Measurements from ENCODE around the gene PRKCH. TPM values are rescaled to one million over a fixed set of nuclear protein-coding genes. Genes with fewer than 3 reads are reported as not detected.

Gene PRKCH
- polyA plus RNA-seq, 1 donor from 2014 or later: 2.0 TPM

DNA sequence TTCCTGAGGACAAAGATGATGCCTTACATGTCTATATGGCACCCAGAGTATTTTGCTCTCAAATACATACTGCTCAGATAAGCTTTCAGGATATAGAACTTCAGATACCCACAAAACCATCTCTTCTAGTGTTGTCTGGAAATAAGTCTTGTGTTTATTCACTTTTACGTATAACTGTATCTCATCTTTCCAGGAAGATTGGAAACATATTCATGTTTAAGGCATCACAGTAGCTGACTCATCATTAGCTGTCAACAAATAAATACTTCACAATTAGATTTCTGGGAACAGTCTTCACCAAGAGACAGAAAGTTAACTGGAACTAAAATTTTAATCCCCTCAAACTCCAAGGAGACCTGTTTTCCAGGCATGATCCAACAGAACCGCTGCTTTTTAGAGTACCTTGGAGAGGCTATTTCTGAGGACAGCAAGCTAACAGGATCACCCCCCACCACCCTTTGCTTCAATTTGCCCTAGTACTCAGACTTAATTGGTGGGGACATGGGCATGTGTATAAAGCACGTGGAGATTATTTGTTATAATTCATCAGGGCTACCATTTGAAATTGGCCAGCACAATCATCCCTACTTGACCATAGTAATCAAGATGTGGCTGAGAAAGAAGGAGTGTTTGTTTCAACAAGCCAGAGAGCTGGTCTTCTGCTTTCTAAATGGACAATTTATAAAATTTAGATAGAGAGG is 244.6 kb downstream of the PRKCH start:
- no peaks in the 10 kb centered on the region for H3K9me2 ChIP-seq (ENCODE audit: insufficient read depth, low read length)
- no peak overlapping the region for H3K4me2 ChIP-seq (ENCODE audit: low read length)
- H3K9ac ChIP-seq (ENCODE audit: low read length): no peak overlapping the region
- no peaks in the 10 kb centered on the region for H3K9me3 ChIP-seq (ENCODE audit: low read length)
- H3K79me2 ChIP-seq (replicated peaks; ENCODE audit: insufficient read depth, low read length): no peaks in the 10 kb centered on the region
- H3K27ac ChIP-seq (ENCODE audit: low read length): no peak overlapping the region
- H3F3A ChIP-seq (ENCODE audit: insufficient read depth, low read length, poor library complexity, severe bottlenecking): no peaks in the 10 kb centered on the region
- H3K36me3 ChIP-seq (ENCODE audit: insufficient read depth, low read length): no peaks in the 10 kb centered on the region
- H3K27me3 ChIP-seq (ENCODE audit: insufficient read depth, low read depth, low read length): no peaks in the 10 kb centered on the region
- no peak overlapping the region for H2AFZ ChIP-seq (ENCODE audit: low read depth, low read length)
- no peaks in the 10 kb centered on the region for H4K20me1 ChIP-seq (ENCODE audit: insufficient read depth)
- H3K4me3 ChIP-seq (ENCODE audit: low read length): no peak overlapping the region
- TF ChIP-seq MXI1 (conservative IDR thresholded peaks at IDR 0.05; ENCODE audit: poor library complexity, severe bottlenecking) (no peak), REST (IDR thresholded peaks at IDR 0.05; ENCODE audit: borderline replicate concordance) (no peak), SMC3 (conservative IDR thresholded peaks at IDR 0.05; ENCODE audit: poor library complexity) (no peak), EZH2 (IDR thresholded peaks at IDR 0.05; ENCODE audit: borderline replicate concordance, insufficient read depth, low read length, poor library complexity, severe bottlenecking) (no peak), EP300 (conservative IDR thresholded peaks at IDR 0.05; ENCODE audit: poor library complexity, severe bottlenecking) (no peak), TAF1 (IDR thresholded peaks at IDR 0.05; ENCODE audit: low read depth) (no peak), RAD21 (conservative IDR thresholded peaks at IDR 0.05) (no peak), POLR2AphosphoS5 (IDR thresholded peaks at IDR 0.05) (no peak)
- TF ChIP-seq, protein P1, sequence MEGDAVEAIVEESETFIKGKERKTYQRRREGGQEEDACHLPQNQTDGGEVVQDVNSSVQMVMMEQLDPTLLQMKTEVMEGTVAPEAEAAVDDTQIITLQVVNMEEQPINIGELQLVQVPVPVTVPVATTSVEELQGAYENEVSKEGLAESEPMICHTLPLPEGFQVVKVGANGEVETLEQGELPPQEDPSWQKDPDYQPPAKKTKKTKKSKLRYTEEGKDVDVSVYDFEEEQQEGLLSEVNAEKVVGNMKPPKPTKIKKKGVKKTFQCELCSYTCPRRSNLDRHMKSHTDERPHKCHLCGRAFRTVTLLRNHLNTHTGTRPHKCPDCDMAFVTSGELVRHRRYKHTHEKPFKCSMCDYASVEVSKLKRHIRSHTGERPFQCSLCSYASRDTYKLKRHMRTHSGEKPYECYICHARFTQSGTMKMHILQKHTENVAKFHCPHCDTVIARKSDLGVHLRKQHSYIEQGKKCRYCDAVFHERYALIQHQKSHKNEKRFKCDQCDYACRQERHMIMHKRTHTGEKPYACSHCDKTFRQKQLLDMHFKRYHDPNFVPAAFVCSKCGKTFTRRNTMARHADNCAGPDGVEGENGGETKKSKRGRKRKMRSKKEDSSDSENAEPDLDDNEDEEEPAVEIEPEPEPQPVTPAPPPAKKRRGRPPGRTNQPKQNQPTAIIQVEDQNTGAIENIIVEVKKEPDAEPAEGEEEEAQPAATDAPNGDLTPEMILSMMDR (IDR thresholded peaks at IDR 0.05; ENCODE audit: poor library complexity, severe bottlenecking): no peak

- Histone ChIP-seq H3K9me2 (ENCODE audit: insufficient read depth, low read length) (no peaks in the 10 kb centered on the region), H3F3A (ENCODE audit: insufficient read depth, low read length, poor library complexity, severe bottlenecking) (no peaks in the 10 kb centered on the region), H3K9ac (ENCODE audit: low read length) (no peak overlapping the region), H3K4me2 (ENCODE audit: low read length) (no peak overlapping the region), H3K4me3 (ENCODE audit: low read length) (no peak overlapping the region), H4K20me1 (ENCODE audit: insufficient read depth) (no peaks in the 10 kb centered on the region), H3K79me2 (replicated peaks; ENCODE audit: insufficient read depth, low read length) (no peaks in the 10 kb centered on the region), H3K27me3 (ENCODE audit: insufficient read depth, low read depth, low read length) (no peaks in the 10 kb centered on the region), H3K36me3 (ENCODE audit: insufficient read depth, low read length) (no peaks in the 10 kb centered on the region), H3K9me3 (ENCODE audit: low read length) (no peaks in the 10 kb centered on the region), H3K27ac (ENCODE audit: low read length) (no peak overlapping the region), H2AFZ (ENCODE audit: low read depth, low read length) (no peak overlapping the region)
- TF ChIP-seq POLR2AphosphoS5 (IDR thresholded peaks at IDR 0.05) (no peak), EZH2 (IDR thresholded peaks at IDR 0.05; ENCODE audit: borderline replicate concordance, insufficient read depth, low read length, poor library complexity, severe bottlenecking) (no peak), REST (IDR thresholded peaks at IDR 0.05; ENCODE audit: borderline replicate concordance) (no peak), EP300 (conservative IDR thresholded peaks at IDR 0.05; ENCODE audit: poor library complexity, severe bottlenecking) (no peak), RAD21 (conservative IDR thresholded peaks at IDR 0.05) (no peak), SMC3 (conservative IDR thresholded peaks at IDR 0.05; ENCODE audit: poor library complexity) (no peak), MXI1 (conservative IDR thresholded peaks at IDR 0.05; ENCODE audit: poor library complexity, severe bottlenecking) (no peak), TAF1 (IDR thresholded peaks at IDR 0.05; ENCODE audit: low read depth) (no peak)
- TF ChIP-seq, protein P1 (IDR thresholded peaks at IDR 0.05; ENCODE audit: poor library complexity, severe bottlenecking): no peak
Observed at GRCh38 chr14:61566537-61567225, 245.3 kb downstream of the PRKCH start.
